ENCODE data around the gene VWF. TPM values are rescaled to one million over a fixed set of nuclear protein-coding genes. Genes with fewer than 3 reads are reported as not detected.

VWF gene
- total RNA-seq, 1 donor from 2014 or later, result 0.16 TPM

Other genes with a start within 250 kb of the VWF start
- 2.2 and 7.8 TPM in 2 replicates for gene ANO2, start 179.4 kb downstream of the VWF start, total RNA-seq
- gene CD9, start 75.7 kb upstream of the VWF start, total RNA-seq, result 16.4 and 22.7 TPM in 2 replicates
- gene PLEKHG6, start 186.0 kb upstream of the VWF start, total RNA-seq, result not detected in 2 replicates
- gene TNFRSF1A, start 217.4 kb upstream of the VWF start, total RNA-seq, result 147 and 150 TPM in 2 replicates